DND-41 (cell line): Measurements from ENCODE around the gene LRRC51.
A peak's percentile ranks its signal among the peaks of the same experiment; 100 is the strongest.

Source experiments
- ATAC-seq: fragments of 200-7000 bp; cut with Tn5 transposase; 3 replicates; pipeline ENCODE4 v1.9.1; 2021; ENCODE audit warnings: low read depth; ENCODE audit not compliant: insufficient read depth
- DNase-seq: peaks from one replicate; pipeline ENCODE4 v3.0.0-alpha.2; 2020
- H2AFZ ChIP-seq: 2 replicates; pipeline ENCODE4 v1.6.0; 2012; ENCODE audit warnings: low read depth, low read length
- H3K27ac ChIP-seq: 2 replicates; pipeline ENCODE4 v1.5.1; 2012; ENCODE audit warnings: low read length, inconsistent platforms
- H3K27me3 ChIP-seq: fragments of 200-600 bp; sonication (generic); 2 replicates; pipeline ENCODE4 v1.6.0; 2012; ENCODE audit warnings: low read length, mild to moderate bottlenecking, inconsistent platforms; ENCODE audit not compliant: insufficient read depth, poor library complexity
- H3K36me3 ChIP-seq: 2 replicates; pipeline ENCODE4 v1.5.1; 2012; ENCODE audit warnings: low read length, inconsistent platforms; ENCODE audit not compliant: insufficient read depth
- H3K4me1 ChIP-seq: 2 replicates; pipeline ENCODE4 v1.5.1; 2012; ENCODE audit warnings: mild to moderate bottlenecking, low read length; ENCODE audit not compliant: insufficient read depth
- H3K4me2 ChIP-seq: 2 replicates; pipeline ENCODE4 v1.6.0; 2012; ENCODE audit warnings: mild to moderate bottlenecking, moderate library complexity, low read length, inconsistent platforms; ENCODE audit not compliant: insufficient read depth
- H3K4me3 ChIP-seq, 2 experiments: fragments of 200-600 bp in 1 of 2; shearing (Covaris generic) in 1 of 2; 2 replicates each; pipeline ENCODE4 v1.5.1; 2012 to 2016; ENCODE audit warnings: inconsistent platforms in 2 of 2, low read length in 2 of 2, mild to moderate bottlenecking in 2 of 2, low read depth in 1 of 2, moderate library complexity in 1 of 2
- H3K79me2 ChIP-seq: 2 replicates; pipeline ENCODE4 v1.6.0; 2012; ENCODE audit warnings: low read length, inconsistent platforms; ENCODE audit not compliant: insufficient read depth
- H3K9ac ChIP-seq: 2 replicates; pipeline ENCODE4 v1.6.0; 2012; ENCODE audit warnings: low read depth, mild to moderate bottlenecking, inconsistent platforms, low read length, moderate library complexity
- H3K9me3 ChIP-seq: 2 replicates; pipeline ENCODE4 v1.5.1; 2012; ENCODE audit warnings: low read length, moderate library complexity, mild to moderate bottlenecking, inconsistent platforms; ENCODE audit not compliant: insufficient read depth, severe bottlenecking
- H4K20me1 ChIP-seq: 2 replicates; pipeline ENCODE4 v1.6.0; 2012; ENCODE audit warnings: low read length; ENCODE audit not compliant: insufficient read depth
- EZH2 ChIP-seq: IDR thresholded peaks from 3 replicates; pipeline ENCODE4 v1.6.1; 2012; ENCODE audit warnings: borderline replicate concordance, low read depth, mild to moderate bottlenecking, moderate library complexity, low read length, inconsistent platforms; ENCODE audit not compliant: severe bottlenecking
- TF ChIP-seq, protein P1 (sequence below): IDR thresholded peaks from 2 replicates; pipeline ENCODE4 v1.5.1; 2012; ENCODE audit warnings: borderline replicate concordance, low read length, moderate library complexity, mild to moderate bottlenecking; ENCODE audit not compliant: poor library complexity, severe bottlenecking; ENCODE audit errors: extremely low read depth

The LRRC51 gene

DNA sequence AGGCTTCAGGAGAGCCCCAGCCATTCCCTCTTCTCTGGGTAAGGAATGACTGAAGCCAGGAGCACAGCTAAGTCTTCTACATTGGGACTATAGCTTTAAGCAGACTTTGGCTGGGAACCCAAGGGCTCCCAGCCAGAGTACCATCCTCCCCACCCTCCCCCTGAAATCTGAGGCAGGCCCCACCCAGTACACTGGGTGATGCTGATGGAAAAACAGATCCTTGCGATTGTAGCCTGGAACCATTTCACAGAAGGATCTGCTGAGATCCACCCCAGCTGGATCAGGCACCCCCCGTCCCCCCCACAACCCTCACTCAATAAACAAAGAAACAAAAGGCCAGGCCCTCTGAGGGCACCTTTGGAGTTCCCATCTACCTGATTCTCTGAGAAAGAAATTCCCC, 42.2 kb upstream of the LRRC51 start:
- Histone ChIP-seq H3K27ac (peak overlapping the region; percentile 42; the same call in 1 of the 2 replicates), H4K20me1 (peaks cover 27% of the 10 kb centered on the region), H2AFZ (no peak overlapping the region), H3K4me2 (peak overlapping the region; percentile 85; the same call in 1 of the 2 replicates), H3K36me3 (peaks cover 48% of the 10 kb centered on the region), H3K9me3 (no peaks in the 10 kb centered on the region), H3K4me3 (no peak overlapping the region), H3K27me3 (no peaks in the 10 kb centered on the region), H3K4me1 (peaks cover 49% of the 10 kb centered on the region), H3K79me2 (peaks cover 96% of the 10 kb centered on the region), H3K9ac (no peak overlapping the region; the same call in 1 of the 2 replicates)
- DNase-seq = no peak
- TF ChIP-seq, protein P1, sequence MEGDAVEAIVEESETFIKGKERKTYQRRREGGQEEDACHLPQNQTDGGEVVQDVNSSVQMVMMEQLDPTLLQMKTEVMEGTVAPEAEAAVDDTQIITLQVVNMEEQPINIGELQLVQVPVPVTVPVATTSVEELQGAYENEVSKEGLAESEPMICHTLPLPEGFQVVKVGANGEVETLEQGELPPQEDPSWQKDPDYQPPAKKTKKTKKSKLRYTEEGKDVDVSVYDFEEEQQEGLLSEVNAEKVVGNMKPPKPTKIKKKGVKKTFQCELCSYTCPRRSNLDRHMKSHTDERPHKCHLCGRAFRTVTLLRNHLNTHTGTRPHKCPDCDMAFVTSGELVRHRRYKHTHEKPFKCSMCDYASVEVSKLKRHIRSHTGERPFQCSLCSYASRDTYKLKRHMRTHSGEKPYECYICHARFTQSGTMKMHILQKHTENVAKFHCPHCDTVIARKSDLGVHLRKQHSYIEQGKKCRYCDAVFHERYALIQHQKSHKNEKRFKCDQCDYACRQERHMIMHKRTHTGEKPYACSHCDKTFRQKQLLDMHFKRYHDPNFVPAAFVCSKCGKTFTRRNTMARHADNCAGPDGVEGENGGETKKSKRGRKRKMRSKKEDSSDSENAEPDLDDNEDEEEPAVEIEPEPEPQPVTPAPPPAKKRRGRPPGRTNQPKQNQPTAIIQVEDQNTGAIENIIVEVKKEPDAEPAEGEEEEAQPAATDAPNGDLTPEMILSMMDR = no peak
- TF ChIP-seq EZH2 = no peak
- ATAC-seq = no peak

DNA sequence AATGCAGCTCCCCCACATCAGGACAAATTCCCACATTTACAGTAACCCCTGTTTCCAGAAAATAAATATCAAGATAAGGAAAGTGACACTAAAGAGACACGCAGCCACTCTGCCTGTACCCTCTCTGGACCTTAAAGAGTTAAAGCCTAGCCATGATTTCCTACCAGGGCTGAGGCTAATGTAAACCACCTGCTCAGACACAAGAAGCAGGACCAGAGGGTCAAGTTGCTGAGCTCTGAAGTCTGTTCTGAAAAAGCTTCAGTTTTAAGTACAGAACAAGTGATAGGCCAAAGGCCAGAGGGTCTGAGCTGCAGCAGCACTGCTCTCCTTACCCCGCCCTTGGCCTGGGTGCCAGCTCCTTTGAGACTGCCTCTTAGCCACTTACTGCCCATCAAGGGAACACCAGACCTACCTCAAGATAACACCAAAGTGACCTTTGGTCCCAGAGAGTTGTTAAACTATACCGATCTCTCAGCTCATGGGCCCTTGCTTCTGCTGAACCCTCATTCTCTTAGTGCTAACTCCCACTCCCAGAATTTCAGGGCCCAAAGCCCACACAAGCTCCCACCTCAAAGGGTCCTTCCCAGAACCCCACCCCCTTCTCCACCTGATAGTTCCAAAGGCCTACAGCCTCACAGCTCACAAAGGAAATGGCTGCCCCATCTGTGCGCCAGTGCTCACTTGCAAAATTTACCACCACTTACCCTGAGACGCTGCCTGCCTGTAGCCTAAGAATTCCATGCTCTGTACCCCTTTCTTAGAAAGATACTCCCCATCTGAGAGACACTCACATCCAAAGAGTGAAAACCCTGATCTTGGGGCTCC, 41.4 kb upstream of the LRRC51 start:
- Histone ChIP-seq H3K27me3 (no peaks in the 10 kb centered on the region), H3K4me1 (peaks cover 57% of the 10 kb centered on the region), H3K9me3 (no peaks in the 10 kb centered on the region), H3K79me2 (peaks cover 97% of the 10 kb centered on the region), H4K20me1 (peaks cover 27% of the 10 kb centered on the region), H3K4me3 (peak overlapping the region in 1 of 2 experiments; percentile 75; a peak in 2 of 4 replicates), H3K9ac (peak overlapping the region; percentile 63), H3K36me3 (peaks cover 40% of the 10 kb centered on the region), H2AFZ (no peak overlapping the region), H3K27ac (peak overlapping the region; percentile 71), H3K4me2 (peak overlapping the region; percentile 85)
- no peak for TF ChIP-seq EZH2
- TF ChIP-seq, protein P1 = no peak
- ATAC-seq = no peak
- no peak for DNase-seq

DNA sequence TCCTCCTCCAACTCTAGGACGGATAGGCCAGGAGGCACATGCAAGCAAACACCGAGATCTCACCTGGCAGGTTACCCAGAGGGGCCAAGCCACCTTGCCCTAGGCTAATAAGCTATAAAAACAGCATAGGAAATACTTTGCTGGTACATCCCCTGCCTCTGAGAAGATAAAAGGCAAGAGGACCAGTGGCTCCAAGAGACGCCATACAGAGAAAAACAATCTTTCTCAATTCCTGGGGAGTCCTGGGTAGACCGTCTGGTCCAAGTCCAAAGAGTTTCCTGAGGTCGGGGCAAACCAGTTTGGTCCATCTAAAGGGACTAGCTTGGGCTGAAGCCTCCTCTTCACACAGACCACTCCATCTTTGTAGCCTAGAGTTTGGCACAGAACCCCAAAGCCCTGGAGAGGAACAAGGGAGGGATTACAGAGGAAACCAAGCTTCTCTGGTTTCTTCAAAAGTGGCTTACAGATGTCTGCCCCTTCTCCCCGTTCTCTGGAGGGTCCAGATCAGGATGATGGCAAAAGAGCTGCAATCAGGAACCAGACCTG, 40.7 kb upstream of the LRRC51 start:
- H2AFZ ChIP-seq = no peak overlapping the region
- peak overlapping the region; percentile 63 for H3K9ac ChIP-seq
- H3K4me2 ChIP-seq = peak overlapping the region; percentile 85
- no peaks in the 10 kb centered on the region for H3K27me3 ChIP-seq
- H3K4me1 ChIP-seq = peaks cover 61% of the 10 kb centered on the region
- H3K9me3 ChIP-seq = no peaks in the 10 kb centered on the region
- H4K20me1 ChIP-seq = peaks cover 27% of the 10 kb centered on the region
- H3K27ac ChIP-seq = peak overlapping the region; percentile 71
- peak overlapping the region in 1 of 2 experiments; percentile 75; a peak in 2 of 4 replicates for H3K4me3 ChIP-seq
- ATAC-seq = no peak
- TF ChIP-seq EZH2 = no peak
- TF ChIP-seq, protein P1 = no peak
- peaks cover 99% of the 10 kb centered on the region for H3K79me2 ChIP-seq
- no peak for DNase-seq
- peaks cover 36% of the 10 kb centered on the region for H3K36me3 ChIP-seq
